Stimulated activated CD4-positive, alpha-beta T cell treated with anti-CD3 and anti-CD28 coated beads, Interleukin-1b, Interleukin-23, amount 100 ng/mL, for 48 hours (primary cell): Measurements from ENCODE around the gene SP3.

Source experiments
- DNase-seq: peaks from one replicate; pipeline ENCODE4 v3.0.0-alpha.2; 2020

The SP3 gene

GRCh38 chr2:173993459-173993858 lies 28.3 kb upstream of the SP3 start:
- DNase-seq: no peak

- DNase-seq: no peak
These were observed 26.8 kb upstream of the SP3 start for GRCh38 chr2:173991856-173992588.

- DNase-seq: no peak
These were observed 26.0 kb upstream of the SP3 start for GRCh38 chr2:173990970-173991819.

GRCh38 chr2:173990245-173990644 lies 25.1 kb upstream of the SP3 start:
- DNase-seq: no peak

GRCh38 chr2:173989884-173990215 lies 24.7 kb upstream of the SP3 start:
- no peak for DNase-seq

GRCh38 chr2:173989160-173989883 lies 24.1 kb upstream of the SP3 start:
- no peak for DNase-seq

GRCh38 chr2:173986805-173987204 lies 21.6 kb upstream of the SP3 start:
- DNase-seq: no peak

GRCh38 chr2:173985605-173985992 lies 20.4 kb upstream of the SP3 start:
- no peak for DNase-seq

GRCh38 chr2:173984866-173985604 lies 19.9 kb upstream of the SP3 start:
- DNase-seq: no peak

GRCh38 chr2:173983391-173983871 lies 18.3 kb upstream of the SP3 start:
- DNase-seq: no peak

- no peak for DNase-seq
These were observed 17.7 kb upstream of the SP3 start for GRCh38 chr2:173982918-173983317.

- no peak for DNase-seq
These were observed 17.1 kb upstream of the SP3 start for GRCh38 chr2:173982182-173982714.

- no peak for DNase-seq
These were observed 16.3 kb upstream of the SP3 start for GRCh38 chr2:173981520-173981919.

- no peak for DNase-seq
These were observed 14.7 kb upstream of the SP3 start for GRCh38 chr2:173979751-173980351.

- peak; percentile 59 for DNase-seq
These were observed 13.3 kb upstream of the SP3 start for GRCh38 chr2:173978447-173978846.

GRCh38 chr2:173972636-173973035 lies 7.5 kb upstream of the SP3 start:
- no peak for DNase-seq

GRCh38 chr2:173972165-173972564 lies 7.0 kb upstream of the SP3 start:
- DNase-seq: no peak

GRCh38 chr2:173970516-173970924 lies 5.3 kb upstream of the SP3 start:
- no peak for DNase-seq

- DNase-seq: no peak
These were observed 4.7 kb upstream of the SP3 start for GRCh38 chr2:173969886-173970285.

GRCh38 chr2:173968551-173968950 lies 3.4 kb upstream of the SP3 start:
- DNase-seq: no peak

- DNase-seq: no peak
These were observed 1.3 kb upstream of the SP3 start for GRCh38 chr2:173966274-173967098.
